GM15510 (cell line): ENCODE data around the gene KAZN.

ENCODE experiments used
- POLR2A ChIP-seq: IDR thresholded peaks from 3 replicates; pipeline ENCODE4 v1.6.1; 2011; ENCODE audit warnings: borderline replicate concordance; ENCODE audit not compliant: insufficient read length; ENCODE audit errors: extremely low read depth

The KAZN gene

DNA sequence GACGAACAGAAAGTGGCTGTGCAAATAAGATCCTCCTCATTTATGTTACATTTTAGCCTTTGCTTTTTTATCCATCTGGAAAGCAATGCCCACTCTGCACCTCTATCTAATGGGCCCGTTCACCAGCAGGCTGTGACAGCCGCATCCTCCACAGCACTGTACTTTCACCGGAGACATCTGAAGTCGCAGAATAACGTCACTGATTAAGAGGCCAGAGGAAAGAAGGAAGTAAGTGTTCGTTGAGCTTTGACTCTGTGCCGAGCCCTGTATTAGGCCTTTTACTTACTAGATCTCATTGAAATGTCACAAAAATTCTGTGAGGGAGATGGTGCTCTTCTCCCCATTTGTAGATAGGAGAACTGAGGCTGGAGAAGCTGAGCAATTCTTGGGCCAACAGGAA lies 62.3 kb downstream of the KAZN start:
- TF ChIP-seq POLR2A, result no peak

DNA sequence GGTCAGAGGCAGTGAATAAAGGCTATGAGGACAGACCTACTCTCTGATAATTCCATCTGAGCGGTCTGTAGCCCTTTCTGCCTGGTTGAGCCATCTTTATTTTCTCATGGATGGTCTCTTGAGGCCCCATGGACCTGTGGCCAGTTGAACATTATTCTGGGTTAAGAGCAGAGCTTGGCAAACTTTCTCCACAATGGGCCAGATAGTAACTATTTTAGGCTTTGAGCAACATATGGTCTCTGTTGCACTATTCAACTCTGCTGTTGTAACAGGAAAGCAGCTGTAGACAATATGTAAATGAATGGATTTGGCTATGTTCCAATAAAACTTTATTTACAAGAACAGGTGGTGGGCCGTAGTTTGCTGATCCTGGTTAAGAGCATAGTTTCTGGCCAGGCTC lies 62.7 kb downstream of the KAZN start:
- TF ChIP-seq POLR2A, result no peak

DNA sequence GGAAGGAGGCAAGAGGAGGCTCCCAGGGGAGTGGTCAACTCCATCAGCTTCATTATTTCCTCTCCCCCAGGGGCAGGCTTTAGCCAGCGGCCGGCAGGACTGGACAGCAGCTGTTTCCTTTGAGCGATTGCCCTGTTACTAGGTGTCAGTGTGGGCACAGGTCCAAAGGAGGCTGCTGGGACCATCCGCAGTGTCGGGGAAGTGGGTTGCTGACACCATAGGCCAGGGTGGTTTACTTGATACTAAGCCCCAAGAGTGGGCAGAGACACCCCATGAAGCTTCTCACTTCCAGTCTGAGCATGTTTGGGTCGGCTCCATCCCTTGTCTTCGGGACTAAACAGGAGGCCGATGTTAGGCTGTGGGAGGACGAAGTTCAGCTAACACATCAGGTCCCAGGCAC lies 63.6 kb downstream of the KAZN start:
- TF ChIP-seq POLR2A, result no peak

DNA sequence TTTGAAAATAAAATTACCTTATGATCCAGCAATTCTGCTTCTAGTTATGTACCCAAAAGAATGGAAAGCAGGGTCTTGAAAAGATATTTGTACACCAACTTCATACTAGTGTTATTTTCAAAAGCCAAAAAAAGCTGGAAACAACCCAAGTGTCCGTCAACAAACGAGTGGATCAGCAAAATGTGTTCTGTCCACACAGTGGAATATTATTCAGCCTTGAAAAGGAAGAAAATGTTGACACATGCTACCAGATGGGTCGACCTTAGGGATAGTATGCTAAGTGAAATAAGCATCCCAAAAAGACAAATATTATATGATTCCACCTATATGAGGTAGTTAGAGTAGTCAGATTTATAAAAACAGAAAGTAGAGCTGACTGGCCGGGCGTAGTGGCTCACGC lies 65.3 kb downstream of the KAZN start:
- TF ChIP-seq POLR2A, result no peak

DNA sequence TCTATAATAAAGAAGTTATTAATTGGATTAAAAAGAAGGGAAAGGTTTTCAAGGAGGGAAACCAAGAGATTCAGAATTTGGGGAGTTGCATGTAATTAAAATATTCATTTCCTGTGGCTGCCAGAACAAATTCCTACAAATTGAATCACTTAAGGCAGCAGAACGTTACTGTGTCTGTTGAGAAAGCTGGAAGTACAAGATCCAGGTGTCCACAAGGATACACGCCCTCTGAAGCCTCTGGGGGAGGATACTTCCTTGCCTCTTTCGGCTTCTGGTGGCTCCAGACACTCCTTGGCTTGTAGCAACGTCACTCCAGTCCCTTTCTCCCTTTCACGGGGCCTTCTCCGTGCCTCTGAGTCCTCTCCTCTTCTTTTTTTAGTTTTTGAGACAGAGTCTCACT lies 67.9 kb downstream of the KAZN start:
- TF ChIP-seq POLR2A, result no peak

DNA sequence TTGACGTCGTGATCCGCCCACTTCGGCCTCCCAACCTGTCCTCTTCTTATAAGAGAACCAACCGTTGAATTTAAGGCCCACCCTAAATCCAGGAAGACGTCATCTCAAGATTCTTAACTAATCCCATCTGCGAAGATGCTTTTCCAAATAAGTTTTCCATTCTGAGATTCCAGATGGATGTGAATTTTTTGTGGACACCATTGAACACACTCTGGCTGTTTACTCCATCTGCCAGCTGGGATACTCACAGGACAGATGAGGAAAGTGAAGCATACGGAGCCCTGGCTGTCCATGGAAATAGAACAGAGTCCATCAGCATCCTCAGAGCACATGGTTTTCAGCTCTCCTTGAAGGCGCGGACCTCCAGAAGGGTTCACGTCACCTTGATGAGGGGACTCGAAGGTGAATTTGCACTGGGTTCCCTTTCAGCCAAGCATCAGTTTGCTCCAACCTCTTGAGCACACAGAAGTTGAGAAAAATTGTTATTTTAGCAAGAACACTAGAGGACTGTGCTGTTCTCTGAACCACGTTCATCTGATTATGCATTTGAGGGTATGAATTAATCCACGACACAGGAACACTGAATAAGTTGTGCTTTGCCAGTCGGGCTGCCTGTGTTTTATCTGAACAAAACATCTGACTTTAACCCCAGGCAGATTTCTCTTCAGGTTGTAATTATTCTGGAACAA lies 68.6 kb downstream of the KAZN start:
- no peak for TF ChIP-seq POLR2A

DNA sequence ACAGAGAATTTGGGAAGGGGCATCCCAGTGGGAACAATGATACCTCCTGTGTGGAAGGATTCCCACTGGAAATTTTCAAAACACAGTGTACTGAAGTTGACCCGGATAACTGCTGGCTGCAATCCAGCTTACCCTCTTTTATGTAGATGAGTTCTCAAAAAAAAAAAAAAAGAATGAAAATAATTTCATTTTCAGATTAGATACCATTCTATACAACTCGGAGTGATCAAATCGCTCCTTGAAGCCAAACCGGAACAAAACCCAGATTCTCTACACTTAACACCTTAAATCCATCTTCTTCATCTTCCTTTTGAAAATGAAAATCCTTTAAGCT lies 69.1 kb downstream of the KAZN start:
- TF ChIP-seq POLR2A, result no peak

DNA sequence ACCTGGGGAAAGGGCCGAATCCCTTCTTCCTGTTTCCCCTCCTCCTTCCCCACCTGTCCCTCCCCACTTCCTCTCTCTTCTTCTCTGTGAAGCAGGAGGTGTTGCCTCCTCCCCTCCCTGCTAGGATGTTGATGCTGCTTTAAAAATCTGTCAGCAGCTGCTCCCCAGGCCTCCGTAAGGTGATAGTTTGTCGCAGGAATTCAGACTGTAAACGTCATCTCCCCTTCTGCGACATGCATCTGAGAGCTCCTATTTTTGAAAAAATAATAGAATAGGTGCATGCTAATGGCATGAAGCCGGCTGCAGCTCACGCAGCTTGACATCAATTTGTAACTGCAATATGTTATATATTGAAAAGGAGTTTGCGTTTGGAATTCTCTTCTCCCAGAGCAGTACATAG lies 70.1 kb downstream of the KAZN start:
- TF ChIP-seq POLR2A, result no peak

DNA sequence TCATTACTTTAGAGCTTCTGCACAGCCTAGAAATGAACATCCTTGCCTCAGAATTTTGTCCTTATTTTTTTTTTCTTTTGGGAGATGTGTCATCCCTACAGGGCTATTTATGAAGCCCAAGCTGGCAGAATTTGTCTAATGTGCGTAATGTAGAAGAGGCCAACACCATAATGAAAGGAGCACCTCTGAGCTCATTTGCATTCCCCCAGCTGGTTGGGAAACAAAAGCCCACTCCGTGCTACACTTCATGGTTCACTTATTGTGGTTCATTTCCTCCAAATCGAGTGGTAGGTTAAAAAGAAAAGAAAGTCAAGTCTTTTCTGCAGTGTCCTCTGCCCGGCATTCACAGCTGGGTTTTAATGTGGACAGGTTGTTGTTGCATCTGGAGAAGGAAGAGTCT lies 73.5 kb downstream of the KAZN start:
- TF ChIP-seq POLR2A, result no peak

DNA sequence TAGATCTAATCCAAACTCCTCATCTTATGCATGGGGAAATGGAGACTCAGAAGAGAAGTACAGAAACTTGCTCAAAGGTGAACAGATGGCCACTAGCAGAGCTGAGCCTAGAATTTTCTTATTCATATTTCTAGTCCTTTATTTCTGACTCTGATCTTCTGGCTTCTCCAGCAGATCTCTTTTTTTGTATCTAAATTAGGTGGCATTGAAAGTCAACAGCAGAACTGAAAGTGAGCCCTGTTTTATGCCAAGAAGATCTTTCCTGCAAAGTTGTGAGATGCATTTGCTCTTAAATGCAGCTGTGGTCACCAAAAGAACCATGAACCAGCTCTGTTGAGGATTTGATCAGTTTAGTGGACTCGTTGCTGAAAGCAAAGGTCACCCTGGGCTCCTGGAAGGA lies 75.5 kb downstream of the KAZN start:
- no peak for TF ChIP-seq POLR2A

DNA sequence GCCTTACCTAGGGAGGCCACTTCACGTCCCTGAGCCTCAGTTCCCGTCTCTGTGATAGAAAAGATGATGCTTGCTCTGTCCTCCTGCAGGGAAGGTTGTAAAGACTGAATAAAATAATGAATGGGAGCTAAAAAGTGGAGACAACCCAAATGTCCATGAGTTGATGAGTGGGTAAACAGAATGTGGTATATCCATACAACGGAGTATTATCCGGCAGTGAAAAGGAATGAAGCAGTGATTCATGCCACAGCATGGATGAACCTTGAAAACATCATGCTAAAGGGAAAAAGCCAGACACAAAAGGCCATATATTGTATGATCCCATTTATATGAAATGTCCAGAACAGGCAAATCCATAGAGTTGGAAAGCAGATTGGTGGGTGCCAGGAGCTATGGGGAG lies 77.9 kb downstream of the KAZN start:
- TF ChIP-seq POLR2A, result no peak

DNA sequence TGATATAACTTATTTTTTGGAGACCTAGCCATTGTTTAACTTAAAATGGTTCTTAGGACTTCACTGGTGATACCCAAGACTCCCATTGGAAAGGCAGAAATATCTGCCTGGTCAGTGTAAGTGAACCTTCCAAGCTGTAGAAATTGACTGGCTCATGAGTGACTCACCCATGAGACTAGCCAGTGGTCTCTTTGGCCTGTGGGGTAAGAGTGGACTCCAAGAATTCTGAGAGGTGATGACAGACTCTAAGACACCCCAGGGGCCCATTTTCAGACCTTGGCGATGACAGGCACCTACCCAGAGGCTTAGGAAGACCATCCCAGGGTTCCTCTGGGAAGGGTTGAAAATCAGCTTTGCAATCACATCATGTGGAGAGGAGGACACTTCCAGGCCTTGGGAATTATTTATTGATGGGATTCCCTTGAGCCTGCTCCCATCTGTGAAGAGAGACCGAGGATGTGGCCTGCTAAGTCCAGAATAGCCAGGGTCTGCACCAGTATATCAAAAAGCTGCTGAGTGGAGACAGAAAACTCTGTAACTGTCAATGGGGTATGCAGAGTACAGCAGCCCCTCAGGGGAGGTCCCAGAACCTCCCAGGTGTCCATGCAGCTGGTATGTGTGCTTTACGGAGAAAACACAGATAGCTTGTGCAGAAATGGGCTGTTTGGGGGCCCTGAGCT lies 78.9 kb downstream of the KAZN start:
- TF ChIP-seq POLR2A, result no peak

DNA sequence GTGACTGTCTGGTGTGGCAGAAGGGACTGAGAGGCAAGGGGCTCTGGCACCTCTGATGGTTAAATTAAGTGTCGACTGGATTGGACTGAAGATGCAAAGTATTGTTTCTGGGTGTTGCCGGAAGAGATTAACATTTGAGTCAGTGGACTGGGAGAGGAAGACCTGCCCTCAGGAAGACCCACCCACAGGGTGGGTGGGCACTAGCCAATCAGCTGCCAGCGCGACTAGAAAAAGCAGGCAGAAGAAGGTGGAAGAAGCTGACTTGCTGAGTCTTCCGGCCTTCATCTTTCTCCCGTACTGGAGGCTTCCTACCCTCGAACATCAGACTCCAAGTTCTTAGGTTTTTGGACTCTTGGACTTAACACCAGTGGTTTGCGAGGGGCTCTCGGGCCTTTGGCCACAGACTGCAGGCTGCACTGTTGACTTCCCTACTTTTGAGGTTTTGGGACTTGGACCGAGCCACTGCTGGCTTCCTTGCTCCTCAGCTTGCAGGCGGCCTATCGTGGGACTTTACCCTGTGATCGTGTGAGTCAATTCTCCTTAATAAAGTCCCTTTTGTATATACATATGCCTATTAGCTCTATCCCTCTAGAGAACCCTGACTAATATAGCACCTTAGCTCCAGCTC lies 79.6 kb downstream of the KAZN start:
- TF ChIP-seq POLR2A, result no peak

DNA sequence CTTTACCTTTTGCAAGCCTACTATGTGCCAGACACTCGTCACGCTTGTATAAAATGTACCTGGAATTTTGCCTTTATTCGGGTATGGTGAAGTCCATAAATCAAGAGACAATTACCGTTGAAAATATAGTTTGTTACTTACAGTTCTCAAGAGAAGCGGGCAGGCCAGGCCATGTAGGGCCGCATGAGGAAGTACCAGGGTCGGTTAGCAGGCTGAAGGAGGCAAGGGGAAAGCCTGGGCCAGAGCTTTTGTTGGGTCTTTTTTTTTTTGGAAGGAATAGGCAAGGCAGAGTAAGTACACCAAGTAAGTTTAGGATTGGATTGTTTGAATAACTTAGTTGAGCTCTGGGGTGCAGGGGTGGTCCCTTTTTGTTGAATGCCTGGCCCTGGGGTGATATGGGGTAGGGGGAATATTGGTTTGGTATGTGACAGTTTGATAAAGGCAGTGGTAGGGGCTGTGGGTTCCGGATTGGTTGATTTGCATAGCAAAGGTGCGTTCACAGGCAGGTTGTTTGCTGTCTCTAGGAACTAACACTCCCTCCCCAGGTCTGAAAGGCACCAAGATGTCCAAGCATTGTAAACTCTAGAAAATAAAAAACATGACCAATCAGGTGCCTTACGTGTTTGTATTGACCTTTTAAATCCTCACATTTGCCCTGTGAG lies 80.7 kb downstream of the KAZN start:
- no peak for TF ChIP-seq POLR2A

DNA sequence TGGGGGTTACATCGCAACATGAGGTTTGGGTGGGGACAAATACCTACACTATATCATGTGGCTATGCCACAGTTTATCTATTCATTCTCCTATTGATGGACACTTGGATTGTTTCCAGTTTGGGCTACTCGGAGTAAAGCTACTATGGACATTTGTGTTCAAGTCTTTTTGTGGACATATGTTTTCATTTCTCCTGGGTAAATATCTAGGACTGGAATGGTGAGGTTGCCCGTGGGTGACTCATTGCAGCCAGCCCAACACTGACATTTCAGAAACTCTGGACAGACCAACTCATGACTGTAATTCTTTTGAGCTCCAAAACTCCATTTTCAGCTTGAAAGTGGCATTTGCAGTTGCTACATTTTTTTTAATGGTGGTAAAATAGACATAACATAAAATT lies 82.7 kb downstream of the KAZN start:
- no peak for TF ChIP-seq POLR2A

DNA sequence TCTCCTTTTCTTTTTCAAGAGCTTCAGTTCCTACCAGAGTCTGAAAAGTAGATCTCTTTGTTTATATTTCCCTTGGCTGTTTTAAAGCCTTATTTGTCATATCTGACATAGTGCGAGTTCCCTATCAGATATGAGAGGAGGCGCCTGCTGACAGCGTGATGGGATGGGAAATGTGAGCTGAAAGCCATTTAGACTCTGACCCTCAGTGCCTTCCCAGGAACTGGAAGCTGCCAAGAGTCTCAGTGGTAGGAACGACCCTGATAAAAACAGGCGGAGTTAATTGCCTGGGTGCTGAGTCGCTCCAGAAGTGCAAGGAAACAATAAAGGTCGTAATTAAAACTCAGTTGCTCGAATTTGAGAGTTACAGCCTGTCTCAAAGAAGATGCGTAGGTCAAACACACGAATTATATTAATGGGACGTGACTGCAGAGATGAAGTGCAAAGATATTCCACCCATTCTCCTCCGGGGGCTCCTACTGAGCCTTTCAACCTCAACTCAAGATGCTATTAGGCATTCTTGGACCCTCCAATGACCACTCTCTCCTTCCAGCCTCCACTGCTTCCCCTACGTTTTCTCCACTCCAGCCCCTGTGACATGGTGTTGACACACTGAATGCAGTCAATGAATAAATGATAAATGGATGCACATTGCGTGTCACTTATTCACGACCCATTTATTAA lies 84.6 kb downstream of the KAZN start:
- no peak for TF ChIP-seq POLR2A

DNA sequence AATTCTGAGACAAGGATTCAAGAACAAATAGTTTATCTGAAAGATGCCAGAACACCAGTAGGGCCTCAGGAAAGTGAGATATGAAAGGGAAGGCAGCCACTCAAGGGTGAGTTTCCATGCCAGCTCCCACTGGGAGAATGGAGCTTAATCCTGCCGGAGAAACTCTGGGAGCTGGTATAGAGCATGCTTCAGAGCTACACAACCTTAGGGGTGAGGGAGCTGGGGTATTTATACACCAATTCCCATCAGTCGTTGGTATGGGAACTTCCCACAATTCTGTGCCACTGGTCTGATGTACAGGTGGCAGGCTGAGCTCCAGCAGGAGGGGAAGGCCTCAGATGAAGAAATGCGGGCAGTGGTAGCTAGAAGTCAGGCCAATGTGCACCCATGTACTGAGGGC lies 86.6 kb downstream of the KAZN start:
- TF ChIP-seq POLR2A, result no peak
